ENCODE data around the gene HSPA12B. TPM values are rescaled to one million over a fixed set of nuclear protein-coding genes. Genes with fewer than 3 reads are reported as not detected.

HSPA12B gene
- polyA plus RNA-seq, 1 of the 3 experiments (the other 2 are of a cell fraction): 0.46 TPM

DNA sequence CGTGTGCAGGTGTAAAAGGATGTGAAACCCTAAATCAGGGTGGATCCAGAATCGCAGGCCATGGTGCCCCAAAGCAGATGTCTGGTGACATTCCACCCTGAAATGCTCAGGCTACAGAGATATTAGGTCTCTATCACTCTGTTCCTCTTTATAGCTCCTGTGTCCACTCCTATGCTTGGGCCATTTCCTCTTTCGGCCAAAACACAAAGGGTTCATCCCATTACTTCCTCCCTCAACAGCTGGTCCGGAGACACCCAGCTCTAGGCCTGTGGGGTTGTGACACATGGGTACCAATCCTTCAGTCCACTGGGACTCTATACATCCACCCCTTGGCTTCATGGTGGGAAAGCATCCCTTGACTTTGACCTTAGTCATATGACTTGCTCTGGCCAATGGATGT lies 18.4 kb upstream of the HSPA12B start:
- Histone ChIP-seq H2AFZ (ENCODE audit: low read depth) (no peak overlapping the region), H3K4me2 (no peak overlapping the region), H3K79me2 (ENCODE audit: insufficient read depth) (no peaks in the 10 kb centered on the region), H3K4me3 (ENCODE audit: low read depth in 2 of 2, low read length in 1 of 2) (no peak overlapping the region), H3K9me2 (no peaks in the 10 kb centered on the region), H3K4me1 (ENCODE audit: control insufficient read depth in 1 of 2, insufficient read depth in 2 of 2, low read depth in 1 of 2, low read length in 1 of 2) (no peaks in the 10 kb centered on the region), H3K36me3 (replicated peaks in 1 of 2; ENCODE audit: control insufficient read depth in 1 of 2, insufficient read depth in 2 of 2, low read length in 1 of 2) (no peaks in the 10 kb centered on the region), H3K27me3 (ENCODE audit: insufficient read depth) (no peaks in the 10 kb centered on the region), H3F3A (replicated peaks; ENCODE audit: insufficient read depth) (no peaks in the 10 kb centered on the region), H3K27ac (ENCODE audit: low read depth in 2 of 2, low read length in 1 of 2) (no peak overlapping the region), H3K9me3 (no peaks in the 10 kb centered on the region), H4K20me1 (ENCODE audit: insufficient read depth) (no peaks in the 10 kb centered on the region), H3K9ac (no peak overlapping the region)
- CTCF ChIA-PET: interaction anchor here (1.2 to 7.8 kb wide), 4 partner anchors 8 to 40 kb away, joined by 3 to 301 read pairs (median 6); partner anchors contain the start of gene ADAM33
- no peak for DNase-seq
- 75% methylated on average over 4 of the region's 4 CpGs for WGBS (ENCODE audit: low lambda C conversion rate)
- POLR2A ChIA-PET: no interaction called here
- TF ChIP-seq EZH2phosphoT487 (IDR thresholded peaks at IDR 0.05; ENCODE audit: borderline replicate concordance, low read depth) (no peak), USF2 (IDR thresholded peaks at IDR 0.05; ENCODE audit: borderline replicate concordance, low read depth, low read length) (no peak), IRF3 (IDR thresholded peaks at IDR 0.05; ENCODE audit: low read depth, low read length) (no peak), MXI1 (IDR thresholded peaks at IDR 0.05; ENCODE audit: low read depth, low read length) (no peak), ZBTB33 (IDR thresholded peaks at IDR 0.05; ENCODE audit: borderline replicate concordance, low read depth) (no peak), REST (IDR thresholded peaks at IDR 0.05; ENCODE audit: low read depth, low read length) (no peak), CHD2 (IDR thresholded peaks at IDR 0.05; ENCODE audit: low read length, partially characterized antibody) (no peak), RCOR1 (IDR thresholded peaks at IDR 0.05; ENCODE audit: low read length) (no peak)
